GM12878 (cell line): ENCODE data around the gene LETM1.

Experiments used
- POLR2A ChIP-seq: IDR thresholded peaks from 2 replicates; pipeline ENCODE4 v1.6.1; 2011; ENCODE audit warnings: low read depth, mild to moderate bottlenecking, low read length
- RAD51 ChIP-seq: fragments of 450-650 bp; IDR thresholded peaks from 2 replicates; pipeline ENCODE4 v1.6.1; 2016; ENCODE audit warnings: moderate library complexity, mild to moderate bottlenecking, inconsistent platforms
- TF ChIP-seq, protein P1 (sequence below): IDR thresholded peaks from 2 replicates; pipeline ENCODE4 v1.6.1; 2012; ENCODE audit warnings: low read depth, low read length, improper control_type of control experiment

DNA sequence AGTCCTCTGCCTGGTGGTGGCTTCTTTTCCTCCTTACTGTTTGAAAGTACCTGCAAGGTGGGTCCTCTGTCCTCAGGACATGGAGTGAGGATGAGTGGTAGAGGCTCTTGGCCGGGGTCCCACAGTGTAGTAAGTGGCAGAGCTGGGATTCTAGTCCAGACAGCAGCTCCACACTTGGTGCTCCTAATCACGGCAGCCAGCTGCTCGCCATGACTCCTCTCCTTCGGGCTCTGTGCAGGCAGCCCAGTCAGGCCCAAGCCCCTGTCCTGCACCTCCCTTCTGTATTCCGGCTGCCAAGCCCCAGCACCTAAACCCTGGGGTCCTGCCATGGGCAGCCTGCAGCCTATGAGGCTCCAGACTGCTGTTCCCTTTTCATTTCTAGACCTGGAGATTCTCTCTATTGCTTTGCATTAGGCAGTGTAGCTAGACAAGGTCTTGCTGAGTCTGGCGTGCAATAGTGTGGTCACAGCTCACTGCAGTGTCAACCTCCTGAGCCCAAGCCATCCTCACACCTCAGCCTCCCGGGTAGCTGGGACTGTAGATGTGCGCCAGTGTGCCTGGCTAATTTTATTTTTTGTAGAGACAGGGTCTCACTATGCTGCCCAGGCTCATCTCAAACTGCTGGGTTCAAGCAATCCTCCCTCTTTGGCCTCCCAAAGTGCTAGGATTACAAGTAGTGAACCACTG lies 40.2 kb upstream of the LETM1 start:
- no peak for TF ChIP-seq RAD51
- TF ChIP-seq, protein P1, sequence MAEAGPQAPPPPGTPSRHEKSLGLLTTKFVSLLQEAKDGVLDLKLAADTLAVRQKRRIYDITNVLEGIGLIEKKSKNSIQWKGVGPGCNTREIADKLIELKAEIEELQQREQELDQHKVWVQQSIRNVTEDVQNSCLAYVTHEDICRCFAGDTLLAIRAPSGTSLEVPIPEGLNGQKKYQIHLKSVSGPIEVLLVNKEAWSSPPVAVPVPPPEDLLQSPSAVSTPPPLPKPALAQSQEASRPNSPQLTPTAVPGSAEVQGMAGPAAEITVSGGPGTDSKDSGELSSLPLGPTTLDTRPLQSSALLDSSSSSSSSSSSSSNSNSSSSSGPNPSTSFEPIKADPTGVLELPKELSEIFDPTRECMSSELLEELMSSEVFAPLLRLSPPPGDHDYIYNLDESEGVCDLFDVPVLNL = no peak
- no peak; the same call in 1 of the 2 replicates for TF ChIP-seq POLR2A
